Uterus (tissue), 2 donors: ENCODE results near the gene ATF7.

Experiments
- POLR2A ChIP-seq, 2 donors: fragments of 450-650 bp; IDR thresholded peaks; one replicate each; pipeline ENCODE4 v1.6.1; 2016; ENCODE audit warnings: antibody characterized with exemption in 2 of 2, mild to moderate bottlenecking in 1 of 2, moderate library complexity in 1 of 2
- TF ChIP-seq, protein P1 (sequence below), 4 experiments: fragments of 200-600 bp in 2 of 4; fragments of 450-650 bp in 2 of 4; sonication (generic) in 2 of 4; IDR thresholded peaks; one replicate each; pipeline ENCODE4 v1.5.1; 2016 to 2019; ENCODE audit warnings: antibody characterized with exemption in 4 of 4, mild to moderate bottlenecking in 2 of 4, moderate library complexity in 1 of 4

DNA sequence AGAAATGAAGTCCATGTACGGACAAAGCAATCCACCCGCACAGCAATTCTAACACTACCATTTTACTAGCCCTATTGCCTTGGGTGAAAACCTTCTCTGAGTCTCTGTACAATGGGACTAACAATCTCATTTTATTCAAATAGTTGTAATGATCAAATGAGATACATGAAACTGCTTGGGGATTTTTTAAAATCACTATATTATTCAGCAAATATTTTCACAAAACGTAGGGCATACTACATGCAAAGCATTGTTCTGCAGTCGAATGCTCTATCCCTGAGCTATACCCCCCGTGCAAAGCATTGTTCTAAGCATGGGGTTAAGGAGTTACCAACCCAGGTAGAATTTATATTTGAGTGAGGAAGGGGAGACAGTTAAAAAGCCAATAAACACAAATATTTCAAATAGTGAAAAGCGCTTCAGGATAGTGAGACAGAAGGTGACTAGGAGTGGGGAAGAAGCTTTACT is 554 bp upstream of the ATF7 start:
- TF ChIP-seq, protein P1, sequence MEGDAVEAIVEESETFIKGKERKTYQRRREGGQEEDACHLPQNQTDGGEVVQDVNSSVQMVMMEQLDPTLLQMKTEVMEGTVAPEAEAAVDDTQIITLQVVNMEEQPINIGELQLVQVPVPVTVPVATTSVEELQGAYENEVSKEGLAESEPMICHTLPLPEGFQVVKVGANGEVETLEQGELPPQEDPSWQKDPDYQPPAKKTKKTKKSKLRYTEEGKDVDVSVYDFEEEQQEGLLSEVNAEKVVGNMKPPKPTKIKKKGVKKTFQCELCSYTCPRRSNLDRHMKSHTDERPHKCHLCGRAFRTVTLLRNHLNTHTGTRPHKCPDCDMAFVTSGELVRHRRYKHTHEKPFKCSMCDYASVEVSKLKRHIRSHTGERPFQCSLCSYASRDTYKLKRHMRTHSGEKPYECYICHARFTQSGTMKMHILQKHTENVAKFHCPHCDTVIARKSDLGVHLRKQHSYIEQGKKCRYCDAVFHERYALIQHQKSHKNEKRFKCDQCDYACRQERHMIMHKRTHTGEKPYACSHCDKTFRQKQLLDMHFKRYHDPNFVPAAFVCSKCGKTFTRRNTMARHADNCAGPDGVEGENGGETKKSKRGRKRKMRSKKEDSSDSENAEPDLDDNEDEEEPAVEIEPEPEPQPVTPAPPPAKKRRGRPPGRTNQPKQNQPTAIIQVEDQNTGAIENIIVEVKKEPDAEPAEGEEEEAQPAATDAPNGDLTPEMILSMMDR (IDR thresholded peaks at IDR 0.05) = no peak
- no peak for TF ChIP-seq POLR2A (IDR thresholded peaks at IDR 0.05)
